Activated naive CD4-positive, alpha-beta T cell treated with anti-CD3 and anti-CD28 coated beads, Interleukin-2, amount 10 ng/mL, durations not matched to agents 7 days and 5 days (primary cell): ENCODE data around the gene ZNF287.

Experiments
- CTCF ChIA-PET: fragments of 350-600 bp; sonication (Branson Sonifier 250); formaldehyde crosslinking; loops from one replicate; lab custom pipeline; 2021; ENCODE audit warnings: antibody characterized with exemption; lab: Charles Lee
- DNase-seq: peaks from one replicate; pipeline ENCODE4 v3.0.0-alpha.2; 2020
- H3K27ac Mint-ChIP-seq: one replicate; pipeline ENCODE4 v1.8.0; 2021; ENCODE audit warnings: mild to moderate bottlenecking, moderate library complexity, mixed read lengths
- H3K27me3 Mint-ChIP-seq: one replicate; pipeline ENCODE4 v1.8.0; 2021; ENCODE audit warnings: mild to moderate bottlenecking, mixed read lengths
- H3K36me3 Mint-ChIP-seq: one replicate; pipeline ENCODE4 v1.8.0; 2021; ENCODE audit warnings: mixed read lengths
- H3K4me1 Mint-ChIP-seq: one replicate; pipeline ENCODE4 v1.8.0; 2021; ENCODE audit warnings: mixed read lengths
- H3K4me3 Mint-ChIP-seq: one replicate; pipeline ENCODE4 v1.8.0; 2021; ENCODE audit warnings: mild to moderate bottlenecking, moderate library complexity, mixed read lengths
- H3K9me3 Mint-ChIP-seq: one replicate; pipeline ENCODE4 v1.8.0; 2021; ENCODE audit warnings: mixed read lengths

The ZNF287 gene

GRCh38 chr17:16506188-16506587 lies 62.8 kb downstream of the ZNF287 start:
- H3K36me3 Mint-ChIP-seq = no peaks in the 10 kb centered on the region
- H3K27ac Mint-ChIP-seq = no peak overlapping the region
- H3K4me3 Mint-ChIP-seq = no peak overlapping the region
- no peak for DNase-seq
- CTCF ChIA-PET = interaction anchor here (1.2 kb wide), 1 partner anchor 11 kb away, joined by 3 read pairs; no protein-coding TSS in a partner anchor
- H3K4me1 Mint-ChIP-seq = no peaks in the 10 kb centered on the region
- H3K9me3 Mint-ChIP-seq = no peaks in the 10 kb centered on the region
- peaks cover 8% of the 10 kb centered on the region for H3K27me3 Mint-ChIP-seq

- no peaks in the 10 kb centered on the region for H3K9me3 Mint-ChIP-seq
- CTCF ChIA-PET = interaction anchor here (1.0 kb wide), 1 partner anchor 17 kb away, joined by 4 read pairs; no protein-coding TSS in a partner anchor
- no peak overlapping the region for H3K27ac Mint-ChIP-seq
- peaks cover 19% of the 10 kb centered on the region for H3K27me3 Mint-ChIP-seq
- no peaks in the 10 kb centered on the region for H3K4me1 Mint-ChIP-seq
- no peak overlapping the region for H3K4me3 Mint-ChIP-seq
- H3K36me3 Mint-ChIP-seq = no peaks in the 10 kb centered on the region
- no peak for DNase-seq
Observed at GRCh38 chr17:16504984-16505383, 64.0 kb downstream of the ZNF287 start.
